ENCODE results near the gene ATP10A.
A peak's percentile ranks its signal among the peaks of the same experiment; 100 is the strongest.

ATP10A gene

GRCh38 chr15:25691544-25692430 lies 171.3 kb downstream of the ATP10A start:
- no peak for DNase-seq (ENCODE audit: low read depth)
- in situ Hi-C loops (cut with HindIII; ENCODE audit: low sequenced_read_pairs): no loop called here

GRCh38 chr15:25690673-25691543 lies 172.2 kb downstream of the ATP10A start:
- DNase-seq (ENCODE audit: low read depth): peak; percentile 58

More at GRCh38 chr15:25691544-25692430, 171.3 kb downstream of the ATP10A start:
- no peak overlapping the region for H3K4me3 ChIP-seq (ENCODE audit: low read depth, low read length)
- peak; percentile 52 for TF ChIP-seq CTCF (IDR thresholded peaks at IDR 0.05; ENCODE audit: low read depth, low read length, missing control alignments)

GRCh38 chr15:25689592-25689991 lies 173.5 kb downstream of the ATP10A start:
- in situ Hi-C loops (cut with HindIII; ENCODE audit: low sequenced_read_pairs): no loop called here
- DNase-seq (ENCODE audit: low read depth): no peak
- no peak overlapping the region for H3K4me3 ChIP-seq (ENCODE audit: low read depth, low read length)
- TF ChIP-seq CTCF (IDR thresholded peaks at IDR 0.05; ENCODE audit: low read depth, low read length, missing control alignments): no peak

More at GRCh38 chr15:25690673-25691543, 172.2 kb downstream of the ATP10A start:
- no peak overlapping the region for H3K4me3 ChIP-seq (ENCODE audit: low read depth, low read length)
- in situ Hi-C loops (cut with HindIII; ENCODE audit: low sequenced_read_pairs): no loop called here
- TF ChIP-seq CTCF (IDR thresholded peaks at IDR 0.05; ENCODE audit: low read depth, low read length, missing control alignments): no peak

GRCh38 chr15:25688166-25688565 lies 175.0 kb downstream of the ATP10A start:
- no peak for DNase-seq (ENCODE audit: low read depth)
- no peak overlapping the region for H3K4me3 ChIP-seq (ENCODE audit: low read depth, low read length)
- TF ChIP-seq CTCF (IDR thresholded peaks at IDR 0.05; ENCODE audit: low read depth, low read length, missing control alignments): no peak
- in situ Hi-C loops (cut with HindIII; ENCODE audit: low sequenced_read_pairs): no loop called here

GRCh38 chr15:25687689-25688088 lies 175.4 kb downstream of the ATP10A start:
- no peak for TF ChIP-seq CTCF (IDR thresholded peaks at IDR 0.05; ENCODE audit: low read depth, low read length, missing control alignments)
- in situ Hi-C loops (cut with HindIII; ENCODE audit: low sequenced_read_pairs): no loop called here
- no peak overlapping the region for H3K4me3 ChIP-seq (ENCODE audit: low read depth, low read length)
- no peak for DNase-seq (ENCODE audit: low read depth)

GRCh38 chr15:25687276-25687675 lies 175.9 kb downstream of the ATP10A start:
- in situ Hi-C loops (cut with HindIII; ENCODE audit: low sequenced_read_pairs): no loop called here
- no peak overlapping the region for H3K4me3 ChIP-seq (ENCODE audit: low read depth, low read length)
- no peak for DNase-seq (ENCODE audit: low read depth)
- no peak for TF ChIP-seq CTCF (IDR thresholded peaks at IDR 0.05; ENCODE audit: low read depth, low read length, missing control alignments)
